GM19328 (cell line): ENCODE data around the gene SLC13A3.
"Not testable (repeated sequence)": the region's sequence is repeated elsewhere in the genome, so short reads cannot be mapped to it uniquely, and the experiment has no call there.

Experiments
- ATAC-seq: cut with Tn5 transposase; IDR thresholded peaks from one replicate; pipeline ENCODE4 v1.9.1; 2021; ENCODE audit warnings: mild to moderate bottlenecking, moderate library complexity; ENCODE audit not compliant: unreplicated experiment

SLC13A3 gene

GRCh38 chr20:46681032-46681854, 30.0 kb upstream of the SLC13A3 start:
- ATAC-seq: no peak

GRCh38 chr20:46680684-46681031, 29.4 kb upstream of the SLC13A3 start:
- no peak for ATAC-seq

- no peak for ATAC-seq
These were observed 27.3 kb upstream of the SLC13A3 start for GRCh38 chr20:46678516-46678915.

- ATAC-seq: no peak
These were observed 26.3 kb upstream of the SLC13A3 start for GRCh38 chr20:46677608-46678007.

- not testable (repeated sequence) for ATAC-seq
These were observed 25.5 kb upstream of the SLC13A3 start for GRCh38 chr20:46676649-46677316.

GRCh38 chr20:46674253-46675083, 23.2 kb upstream of the SLC13A3 start:
- no peak for ATAC-seq

- no peak for ATAC-seq
These were observed 22.4 kb upstream of the SLC13A3 start for GRCh38 chr20:46673394-46674252.

GRCh38 chr20:46672543-46673148, 21.4 kb upstream of the SLC13A3 start:
- ATAC-seq: no peak

- no peak for ATAC-seq
These were observed 20.7 kb upstream of the SLC13A3 start for GRCh38 chr20:46671866-46672542.

- ATAC-seq: no peak
These were observed 19.6 kb upstream of the SLC13A3 start for GRCh38 chr20:46670585-46671584.

- no peak for ATAC-seq
These were observed 18.9 kb upstream of the SLC13A3 start for GRCh38 chr20:46670228-46670584.

- ATAC-seq: no peak
These were observed 15.7 kb upstream of the SLC13A3 start for GRCh38 chr20:46666818-46667515.

- no peak for ATAC-seq
These were observed 15.0 kb upstream of the SLC13A3 start for GRCh38 chr20:46666306-46666705.

- no peak for ATAC-seq
These were observed 14.3 kb upstream of the SLC13A3 start for GRCh38 chr20:46665602-46666001.

GRCh38 chr20:46663531-46663930, 12.3 kb upstream of the SLC13A3 start:
- ATAC-seq: no peak

GRCh38 chr20:46661659-46662058, 10.4 kb upstream of the SLC13A3 start:
- no peak for ATAC-seq

GRCh38 chr20:46660487-46660886, 9.2 kb upstream of the SLC13A3 start:
- ATAC-seq: no peak

GRCh38 chr20:46657618-46658017, 6.4 kb upstream of the SLC13A3 start:
- no peak for ATAC-seq
